ENCODE data around the gene DUOXA1.

GRCh38 chr15:45138814-45139765 is 9.4 kb upstream of the DUOXA1 start:
- TF ChIP-seq, protein P1, sequence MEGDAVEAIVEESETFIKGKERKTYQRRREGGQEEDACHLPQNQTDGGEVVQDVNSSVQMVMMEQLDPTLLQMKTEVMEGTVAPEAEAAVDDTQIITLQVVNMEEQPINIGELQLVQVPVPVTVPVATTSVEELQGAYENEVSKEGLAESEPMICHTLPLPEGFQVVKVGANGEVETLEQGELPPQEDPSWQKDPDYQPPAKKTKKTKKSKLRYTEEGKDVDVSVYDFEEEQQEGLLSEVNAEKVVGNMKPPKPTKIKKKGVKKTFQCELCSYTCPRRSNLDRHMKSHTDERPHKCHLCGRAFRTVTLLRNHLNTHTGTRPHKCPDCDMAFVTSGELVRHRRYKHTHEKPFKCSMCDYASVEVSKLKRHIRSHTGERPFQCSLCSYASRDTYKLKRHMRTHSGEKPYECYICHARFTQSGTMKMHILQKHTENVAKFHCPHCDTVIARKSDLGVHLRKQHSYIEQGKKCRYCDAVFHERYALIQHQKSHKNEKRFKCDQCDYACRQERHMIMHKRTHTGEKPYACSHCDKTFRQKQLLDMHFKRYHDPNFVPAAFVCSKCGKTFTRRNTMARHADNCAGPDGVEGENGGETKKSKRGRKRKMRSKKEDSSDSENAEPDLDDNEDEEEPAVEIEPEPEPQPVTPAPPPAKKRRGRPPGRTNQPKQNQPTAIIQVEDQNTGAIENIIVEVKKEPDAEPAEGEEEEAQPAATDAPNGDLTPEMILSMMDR (IDR thresholded peaks at IDR 0.05) = no peak
- TF ChIP-seq POLR2A (IDR thresholded peaks at IDR 0.05) (no peak), EP300 (IDR thresholded peaks at IDR 0.05) (no peak)

All from tibial nerve (tissue), 4 donors.